Glutamatergic neuron (in vitro differentiated cells): ENCODE data around the gene GHR. TPM values are rescaled to one million over a fixed set of nuclear protein-coding genes. Genes with fewer than 3 reads are reported as not detected.

Experiments
- DNase-seq: peaks from one replicate; pipeline ENCODE4 v3.0.0; 2022
- H3K27ac Mint-ChIP-seq: one replicate; pipeline ENCODE4 v1.8.0; 2020; ENCODE audit warnings: mild to moderate bottlenecking, mixed read lengths, inconsistent platforms; ENCODE audit not compliant: unreplicated experiment
- H3K27me3 Mint-ChIP-seq: one replicate; pipeline ENCODE4 v1.8.0; 2020; ENCODE audit warnings: mild to moderate bottlenecking, moderate library complexity, mixed read lengths, inconsistent platforms; ENCODE audit not compliant: unreplicated experiment
- H3K36me3 Mint-ChIP-seq: one replicate; pipeline ENCODE4 v1.8.0; 2020; ENCODE audit warnings: mild to moderate bottlenecking, mixed read lengths, inconsistent platforms; ENCODE audit not compliant: unreplicated experiment
- H3K4me1 Mint-ChIP-seq: one replicate; pipeline ENCODE4 v1.8.0; 2020; ENCODE audit warnings: mild to moderate bottlenecking, low read depth, mixed read lengths, inconsistent platforms; ENCODE audit not compliant: unreplicated experiment
- H3K4me3 Mint-ChIP-seq: one replicate; pipeline ENCODE4 v1.8.0; 2020; ENCODE audit warnings: mild to moderate bottlenecking, mixed read lengths, inconsistent platforms; ENCODE audit not compliant: unreplicated experiment
- H3K9me3 Mint-ChIP-seq: one replicate; pipeline ENCODE4 v1.8.0; 2020; ENCODE audit warnings: mild to moderate bottlenecking, moderate library complexity, mixed read lengths, inconsistent platforms; ENCODE audit not compliant: unreplicated experiment
- CTCF ChIP-seq: fragments of 200-600 bp; sonication (generic); IDR thresholded peaks from one replicate; pipeline ENCODE4 v1.5.0; 2021; ENCODE audit not compliant: partially characterized antibody, unreplicated experiment
- total RNA-seq: library from RNA; stranded (reverse); fragmentation: NEBNext Ultra II Directional; extraction: Animal tissue kit (Norgen Biotek cat#: 25700); gene quantifications from one replicate; pipeline ENCODE4 v1.2.1, GENCODE V29; 2021; ENCODE audit not compliant: unreplicated experiment

The GHR gene
- total RNA-seq, 1 donor from 2014 or later: not detected

DNA sequence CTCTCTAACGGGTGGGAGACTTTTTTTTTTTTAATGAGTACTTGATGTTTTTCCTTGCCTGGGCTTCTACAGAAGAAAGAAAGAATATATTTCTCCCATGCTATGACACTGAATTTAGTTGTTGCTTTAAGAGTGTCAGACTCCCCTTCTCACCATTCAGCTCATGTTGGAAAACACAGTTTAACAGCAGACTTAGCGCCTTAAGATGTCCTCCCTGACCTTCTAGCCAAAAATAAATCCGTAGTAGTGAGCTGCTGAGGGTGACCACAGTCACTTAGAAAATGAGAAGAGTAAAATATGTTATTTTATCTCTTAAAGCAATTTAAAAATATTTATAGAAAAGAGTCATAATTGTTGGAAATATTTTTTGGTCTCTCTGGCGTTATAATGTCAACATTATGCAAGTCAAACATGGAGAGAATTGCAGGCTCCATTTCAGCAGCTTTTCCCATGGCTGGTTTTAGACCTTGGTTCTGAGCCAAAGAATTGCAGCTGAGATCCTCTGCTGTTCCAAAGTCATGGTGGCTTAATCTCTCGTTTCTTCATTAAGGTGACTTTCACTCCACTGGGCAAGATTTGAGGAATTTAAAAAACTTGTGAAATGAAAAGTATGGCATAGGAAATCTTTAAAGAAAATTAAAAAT is 143.5 kb downstream of the GHR start:
- Mint-ChIP-seq H3K27me3 (peaks cover under 1% of the 10 kb centered on the region), H3K4me1 (no peaks in the 10 kb centered on the region), H3K27ac (no peak overlapping the region), H3K9me3 (no peaks in the 10 kb centered on the region), H3K36me3 (no peaks in the 10 kb centered on the region), H3K4me3 (no peak overlapping the region)
- TF ChIP-seq CTCF: no peak
- DNase-seq: no peak

DNA sequence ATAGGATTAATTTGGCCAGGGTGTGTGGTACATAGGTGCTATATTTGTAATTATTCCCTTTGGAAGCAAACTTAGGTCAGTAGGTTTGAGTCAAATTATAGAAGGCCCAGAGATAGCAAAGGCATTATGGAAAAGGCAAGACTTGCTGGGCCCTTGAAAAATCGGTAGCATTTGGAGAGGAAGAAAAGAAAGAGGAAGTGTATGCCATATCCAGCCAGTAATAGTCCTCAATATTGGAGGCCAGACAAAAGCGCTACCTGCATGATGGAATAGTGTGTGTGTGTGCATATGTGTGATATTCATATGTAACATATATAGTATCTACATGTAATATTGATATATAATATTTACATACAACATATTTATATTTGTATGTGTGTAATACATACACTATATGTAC is 146.1 kb downstream of the GHR start:
- Mint-ChIP-seq H3K4me3 (no peak overlapping the region), H3K9me3 (no peaks in the 10 kb centered on the region), H3K36me3 (no peaks in the 10 kb centered on the region), H3K4me1 (no peaks in the 10 kb centered on the region), H3K27ac (no peak overlapping the region), H3K27me3 (peaks cover 1% of the 10 kb centered on the region)
- no peak for TF ChIP-seq CTCF
- DNase-seq: no peak

DNA sequence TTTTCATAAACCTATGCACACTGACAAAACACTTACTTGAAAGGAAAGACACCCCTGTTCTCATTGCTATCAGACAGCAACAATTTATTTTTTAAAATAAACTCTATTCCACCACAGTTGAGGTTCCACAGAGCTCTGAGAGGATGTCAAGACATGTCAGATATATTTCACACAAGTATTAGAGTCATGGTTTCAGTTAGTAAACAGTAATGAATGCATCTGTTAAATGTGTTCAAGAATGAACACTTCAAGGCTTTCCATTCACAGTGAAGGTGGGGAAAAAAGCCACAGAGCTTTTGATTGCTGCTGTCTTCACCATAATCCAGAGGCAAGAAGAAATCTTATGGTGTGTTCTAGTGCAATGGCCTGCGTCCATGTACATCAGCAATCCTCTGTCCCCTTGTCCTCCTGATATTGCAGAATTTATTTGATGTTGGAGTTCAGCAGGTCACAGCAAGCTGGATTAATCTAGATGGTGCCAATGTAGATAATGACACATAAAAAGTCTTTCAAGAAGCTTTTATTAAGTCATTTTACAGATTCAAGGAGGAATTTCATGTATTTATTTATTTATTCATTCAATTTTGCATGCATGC is 146.8 kb downstream of the GHR start:
- Mint-ChIP-seq H3K4me1 (no peaks in the 10 kb centered on the region), H3K9me3 (no peaks in the 10 kb centered on the region), H3K27me3 (peaks cover 1% of the 10 kb centered on the region), H3K27ac (no peak overlapping the region), H3K36me3 (no peaks in the 10 kb centered on the region), H3K4me3 (no peak overlapping the region)
- TF ChIP-seq CTCF: no peak
- DNase-seq: no peak

DNA sequence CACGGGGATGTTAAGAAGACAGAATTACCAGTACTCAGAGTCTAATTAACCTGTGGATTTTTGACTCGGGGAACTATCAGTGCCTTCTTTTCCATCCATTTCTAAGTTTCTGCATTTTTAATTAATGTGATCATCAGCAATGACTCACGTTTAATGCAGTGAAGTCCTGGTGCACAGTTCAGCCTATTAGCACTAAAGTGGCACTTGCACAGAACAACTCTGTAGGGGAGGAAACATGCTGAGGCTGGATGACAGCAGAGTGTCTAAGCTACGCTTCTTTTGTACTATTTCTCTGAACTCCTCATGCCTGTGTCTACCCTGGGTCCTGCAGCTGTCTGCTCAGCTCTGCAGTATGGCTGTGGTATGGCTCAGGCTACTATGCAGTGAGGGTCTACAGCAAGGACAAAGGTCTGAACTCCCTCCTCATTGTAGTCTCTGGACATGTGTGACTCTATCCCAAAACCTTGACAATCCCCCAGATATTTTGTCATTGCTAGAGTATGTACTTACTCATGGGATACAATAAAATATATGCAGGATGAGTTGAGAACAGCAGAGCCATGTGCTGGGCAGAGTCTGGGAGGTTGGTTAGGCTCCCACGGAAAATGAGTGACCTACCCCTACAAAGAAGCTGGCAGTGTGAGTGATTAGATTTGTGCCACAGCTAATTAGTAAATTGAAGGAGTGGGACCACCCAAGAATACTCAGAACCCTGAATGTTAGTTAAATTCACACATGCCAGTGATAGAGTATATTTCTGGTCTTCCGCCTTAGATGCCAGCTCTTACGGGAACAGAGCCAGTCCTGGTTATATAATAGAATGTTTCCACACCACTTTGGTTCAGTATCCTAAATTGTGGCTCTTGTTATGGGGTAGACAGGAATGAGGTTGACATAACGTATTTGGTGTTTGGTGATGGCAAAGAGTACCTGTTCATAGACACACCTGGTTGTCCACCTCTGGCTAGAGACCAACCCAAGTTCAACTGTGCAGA is 148.0 kb downstream of the GHR start:
- Mint-ChIP-seq H3K27me3 (peaks cover 1% of the 10 kb centered on the region), H3K36me3 (no peaks in the 10 kb centered on the region), H3K4me1 (no peaks in the 10 kb centered on the region), H3K27ac (no peak overlapping the region), H3K9me3 (no peaks in the 10 kb centered on the region), H3K4me3 (no peak overlapping the region)
- TF ChIP-seq CTCF: no peak
- DNase-seq: no peak
